Gastroesophageal sphincter (tissue), 4 donors: ENCODE data around the gene COX5A. TPM values are rescaled to one million over a fixed set of nuclear protein-coding genes. Genes with fewer than 3 reads are reported as not detected.

Source experiments
- ATAC-seq: fragments of 150-250 bp; one replicate; pipeline ENCODE4 v1.9.1; 2016; ENCODE audit warnings: mild to moderate bottlenecking, moderate library complexity
- H3K27ac ChIP-seq, 4 donors: fragments of 200-600 bp; sonication (generic) in 3 of 4; 1 replicate in 3 of 4; 2 replicates in 1 of 4; pipeline ENCODE4 v1.5.1; 2016 to 2019
- H3K27me3 ChIP-seq: fragments of 200-600 bp; sonication (generic); one replicate; pipeline ENCODE4 v1.5.1; 2019
- H3K36me3 ChIP-seq, 2 donors: fragments of 200-600 bp; sonication (generic); one replicate each; pipeline ENCODE4 v1.5.1; 2019; ENCODE audit warnings: control low read depth in 1 of 2
- H3K4me1 ChIP-seq, 3 donors: fragments of 200-600 bp; sonication (generic); 1 replicate in 2 of 3; 2 replicates in 1 of 3; pipeline ENCODE4 v1.5.1; 2016 to 2019; ENCODE audit warnings: control low read depth in 2 of 3
- H3K4me3 ChIP-seq, 2 donors: fragments of 200-600 bp; sonication (generic); one replicate each; pipeline ENCODE4 v1.5.1; 2019; ENCODE audit warnings: mild to moderate bottlenecking in 1 of 2, moderate library complexity in 1 of 2
- H3K9me3 ChIP-seq, 3 donors: fragments of 200-600 bp; sonication (generic); one replicate each; pipeline ENCODE4 v1.5.1; 2017 to 2019; ENCODE audit warnings: control low read depth in 2 of 3
- CTCF ChIP-seq, 4 experiments: fragments of 200-600 bp in 2 of 4; fragments of 450-650 bp in 2 of 4; sonication (generic) in 1 of 4; IDR thresholded peaks; one replicate each; pipeline ENCODE4 v1.5.1; 2017 to 2019; ENCODE audit warnings: antibody characterized with exemption in 4 of 4, mild to moderate bottlenecking in 2 of 4, moderate library complexity in 2 of 4
- EP300 ChIP-seq: sonication (generic); formaldehyde crosslinking; IDR thresholded peaks from one replicate; pipeline ENCODE4 v1.6.1; 2017; ENCODE audit warnings: antibody characterized with exemption, mild to moderate bottlenecking
- POLR2A ChIP-seq, 2 donors: fragments of 450-650 bp; IDR thresholded peaks; one replicate each; pipeline ENCODE4 v1.6.1; 2017; ENCODE audit warnings: antibody characterized with exemption in 2 of 2, mild to moderate bottlenecking in 2 of 2, moderate library complexity in 1 of 2
- POLR2AphosphoS5 ChIP-seq: sonication (generic); formaldehyde crosslinking; IDR thresholded peaks from one replicate; pipeline ENCODE4 v1.6.1; 2017; ENCODE audit warnings: antibody characterized with exemption
- WGBS, 2 donors: methylation state at CpG; one replicate each; pipeline ENCODE4 v1.1.5; 2018; ENCODE audit warnings: low coverage in 1 of 2; 5-methylcytosine and 5-hydroxymethylcytosine counted together
- total RNA-seq, 4 donors: library from RNA; depleted of rRNA; stranded (reverse); fragments of >200 nt; gene quantifications; one replicate each; pipeline ENCODE4 v1.1.0, GENCODE V29; 2016

COX5A gene
- 100 to 1,000 TPM in 2 of 4 donors, 10 to 100 TPM in 2; 57.9 to 105 (median 94.5) TPM for total RNA-seq

- Histone ChIP-seq H3K9me3 (no peaks in the 10 kb centered on the region), H3K4me1 (peaks cover 0 to 45% (median 20%) of the 10 kb centered on the region in 3 donors), H3K27me3 (no peaks in the 10 kb centered on the region), H3K36me3 (no peaks in the 10 kb centered on the region), H3K27ac (peak within 1 kb of the TSS; percentile 88 to 97 (median 93)), H3K4me3 (peak within 1 kb of the TSS; percentile 89 to 94)
- WGBS, 2 donors: 0% methylated on average over 2 of the region's 85 CpGs; no CpG with 5 or more reads in 1 of the 2 donors
- peak in 2 of 4 experiments; percentile 17 to 23 for TF ChIP-seq CTCF (IDR thresholded peaks at IDR 0.05)
- peak; percentile 83 for TF ChIP-seq POLR2AphosphoS5
- no peak for TF ChIP-seq EP300
- peak; percentile 74 to 82 for TF ChIP-seq POLR2A (IDR thresholded peaks at IDR 0.05)
- peak; percentile 98 for ATAC-seq
Measured at GRCh38 chr15:74937590-74938371, at the start of gene COX5A. Gene COX5A (minus strand): TSS chr15:74938073. CDS start chr15:74938014, 59 bp downstream.

GRCh38 chr15:74983725-74984231 lies 45.9 kb upstream of the COX5A start:
- Histone ChIP-seq H3K27me3 (peaks cover 34% of the 10 kb centered on the region), H3K9me3 (no peaks in the 10 kb centered on the region), H3K4me1 (no peaks in the 10 kb centered on the region), H3K4me3 (no peak overlapping the region), H3K27ac (no peak overlapping the region), H3K36me3 (no peaks in the 10 kb centered on the region)
- ATAC-seq: no peak
- WGBS, 2 donors: 24 to 59% methylated on average over 3 to 4 of the region's 4 CpGs
- TF ChIP-seq POLR2A (IDR thresholded peaks at IDR 0.05): no peak
- TF ChIP-seq CTCF (IDR thresholded peaks at IDR 0.05): no peak
- TF ChIP-seq EP300: no peak
- TF ChIP-seq POLR2AphosphoS5: no peak

DNA sequence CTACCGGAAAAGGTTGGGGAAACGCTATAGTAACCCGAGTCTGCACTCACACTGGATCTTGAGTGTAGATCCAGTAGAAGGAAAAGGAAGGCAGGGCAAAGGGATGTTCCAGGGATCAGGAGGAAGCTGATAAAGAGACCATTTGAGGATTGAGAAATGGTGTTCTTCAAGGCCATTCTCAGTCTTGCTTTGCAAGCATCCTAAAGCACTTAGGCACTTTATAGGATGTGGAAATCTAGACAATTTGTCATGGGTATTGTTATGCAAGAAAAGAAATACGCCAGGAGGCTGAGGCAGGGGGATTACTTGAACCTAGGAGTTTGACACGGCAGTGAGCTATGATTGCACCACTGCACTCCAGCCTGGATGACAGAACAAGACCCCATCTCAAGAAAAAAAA lies 44.3 kb upstream of the COX5A start:
- H3K4me1 ChIP-seq: no peaks in the 10 kb centered on the region
- TF ChIP-seq EP300 (no peak), POLR2AphosphoS5 (no peak), POLR2A (IDR thresholded peaks at IDR 0.05) (no peak), CTCF (IDR thresholded peaks at IDR 0.05) (no peak)
- no peaks in the 10 kb centered on the region for H3K9me3 ChIP-seq
- no peak for ATAC-seq
- 73 to 90% methylated on average over 2 to 3 of the region's 5 CpGs for WGBS, 2 donors
- H3K36me3 ChIP-seq: no peaks in the 10 kb centered on the region
- H3K27ac ChIP-seq: no peak overlapping the region
- H3K4me3 ChIP-seq: no peak overlapping the region
- H3K27me3 ChIP-seq: peaks cover 34% of the 10 kb centered on the region

GRCh38 chr15:74978503-74978902 lies 40.6 kb upstream of the COX5A start:
- Histone ChIP-seq H3K4me3 (no peak overlapping the region), H3K9me3 (no peaks in the 10 kb centered on the region), H3K27me3 (peaks cover 28% of the 10 kb centered on the region), H3K36me3 (no peaks in the 10 kb centered on the region), H3K4me1 (no peaks in the 10 kb centered on the region), H3K27ac (no peak overlapping the region)
- ATAC-seq: no peak
- TF ChIP-seq POLR2A (IDR thresholded peaks at IDR 0.05) (no peak), CTCF (IDR thresholded peaks at IDR 0.05) (no peak), POLR2AphosphoS5 (no peak), EP300 (no peak)
- 0 to 37% methylated on average over 1 to 3 of the region's 3 CpGs for WGBS, 2 donors

DNA sequence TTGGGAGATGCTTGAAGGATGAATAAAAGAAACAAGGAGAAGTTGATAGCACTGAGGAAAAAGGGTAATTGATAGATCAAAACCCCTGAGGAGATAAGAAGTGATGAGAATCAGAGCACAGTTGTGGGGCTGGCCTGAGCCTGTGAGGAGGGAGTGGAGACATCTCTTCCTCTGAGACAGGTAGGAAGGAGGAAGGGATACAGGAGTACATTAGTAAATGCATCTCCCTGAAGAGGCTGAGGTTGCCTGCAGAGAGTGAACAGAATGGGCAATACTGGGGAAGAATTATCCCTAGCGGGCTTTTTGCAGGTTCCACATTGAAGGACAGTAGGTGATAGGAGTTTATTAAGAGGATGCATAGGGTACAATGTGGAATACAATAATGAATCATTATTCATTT lies 40.2 kb upstream of the COX5A start:
- Histone ChIP-seq H3K27me3 (peaks cover 32% of the 10 kb centered on the region), H3K4me1 (no peaks in the 10 kb centered on the region), H3K36me3 (no peaks in the 10 kb centered on the region), H3K9me3 (no peaks in the 10 kb centered on the region), H3K27ac (no peak overlapping the region), H3K4me3 (no peak overlapping the region)
- TF ChIP-seq EP300 (no peak), POLR2AphosphoS5 (no peak), POLR2A (IDR thresholded peaks at IDR 0.05) (no peak), CTCF (IDR thresholded peaks at IDR 0.05) (no peak)
- 83 to 100% methylated on average over 1 of the region's 1 CpG for WGBS, 2 donors
- no peak for ATAC-seq
